Measurements from ENCODE around the gene KDM7A. TPM values are rescaled to one million over a fixed set of nuclear protein-coding genes. Genes with fewer than 3 reads are reported as not detected.
A peak's percentile ranks its signal among the peaks of the same experiment; 100 is the strongest.

The KDM7A gene
- total and polyA plus RNA-seq, 9 of the 15 experiments (the other 6 are each of a cell fraction or from before 2014, with no cell fraction given): 0.90 to 8.4 (median 7.0) TPM

GRCh38 chr7:140062528-140063299 lies 114.1 kb downstream of the KDM7A start, which contains the start of gene PARP12 (continued):
- TF ChIP-seq CHAMP1 (IDR thresholded peaks at IDR 0.05): no peak
- TF ChIP-seq SREBF1 (IDR thresholded peaks at IDR 0.05; ENCODE audit: borderline replicate concordance, low read depth, low read length): no peak
- no peak for TF ChIP-seq CBFA2T2 (conservative IDR thresholded peaks at IDR 0.05)
- TF ChIP-seq POU5F1 (IDR thresholded peaks at IDR 0.05; ENCODE audit: borderline replicate concordance, low read depth, low read length, partially characterized antibody): no peak
- TF ChIP-seq TEAD4 (IDR thresholded peaks at IDR 0.05; ENCODE audit: low read length): peak; percentile 27; the same call in 1 of the 2 replicates
- TF ChIP-seq TEAD4 (CRISPR knock-in tag; IDR thresholded peaks at IDR 0.05; ENCODE audit: borderline replicate concordance): no peak; the same call in 1 of the 2 replicates
- TF ChIP-seq HDAC6 (IDR thresholded peaks at IDR 0.05; ENCODE audit: low read depth, low read length): no peak
- no peak for TF ChIP-seq GTF3C2 (IDR thresholded peaks at IDR 0.05; ENCODE audit: borderline replicate concordance, extremely low read depth, insufficient read length)
- peak; percentile 81 for TF ChIP-seq GABPA (tag; conservative IDR thresholded peaks at IDR 0.05; ENCODE audit: low read depth)
- TF ChIP-seq TCFL5 (CRISPR knock-in tag; conservative IDR thresholded peaks at IDR 0.05): no peak
- TF ChIP-seq ELK1 (CRISPR knock-in tag; IDR thresholded peaks at IDR 0.05): peak; percentile 49; the same call in 1 of the 2 replicates
- TF ChIP-seq ZNF449 (CRISPR knock-in tag; IDR thresholded peaks at IDR 0.05): no peak
- TF ChIP-seq RNF219 (CRISPR knock-in tag; IDR thresholded peaks at IDR 0.05): no peak
- peak; percentile 70; the same call in 1 of the 2 replicates for TF ChIP-seq EP400 (IDR thresholded peaks at IDR 0.05)
- peak; percentile 48; the same call in 1 of the 2 replicates for TF ChIP-seq SP1 (CRISPR knock-in tag; IDR thresholded peaks at IDR 0.05)
- TF ChIP-seq MIER1 (IDR thresholded peaks at IDR 0.05; ENCODE audit: low read depth): no peak

Data from K562 (cell line).